DMS114 treated with DMSO at 0.1 percent for 48 hours (cell line): Measurements from ENCODE around the gene BPIFB4.
"Not testable (repeated sequence)": the region's sequence is repeated elsewhere in the genome, so short reads cannot be mapped to it uniquely, and the experiment has no call there.

Source experiments
- DNase-seq: peaks from one replicate; lab custom pipeline; 2025; ENCODE audit not compliant: unreplicated experiment; lab: John Stamatoyannopoulos, UW

The BPIFB4 gene

GRCh38 chr20:33079259-33079658 is at the start of gene BPIFB4:
Gene BPIFB4 (plus strand): TSS chr20:33079643. CDS start chr20:33081527, 1,884 bp downstream.
- DNase-seq = no peak

GRCh38 chr20:33030076-33030475 is 49.4 kb upstream of the BPIFB4 start:
- no peak for DNase-seq

GRCh38 chr20:33030569-33030968 is 48.9 kb upstream of the BPIFB4 start:
- DNase-seq = no peak

- no peak for DNase-seq
Measured at GRCh38 chr20:33031531-33031930, 47.9 kb upstream of the BPIFB4 start, which contains the start of gene BPIFB6. Gene BPIFB6 (plus strand): TSS chr20:33031648. CDS start chr20:33031648, 0 bp downstream.

GRCh38 chr20:33032555-33032954 is 46.9 kb upstream of the BPIFB4 start:
- DNase-seq = no peak

GRCh38 chr20:33033381-33033780 is 46.1 kb upstream of the BPIFB4 start:
- no peak for DNase-seq

- no peak for DNase-seq
Measured at GRCh38 chr20:33034115-33034514, 45.3 kb upstream of the BPIFB4 start.

- no peak for DNase-seq
Measured at GRCh38 chr20:33034901-33035492, 44.4 kb upstream of the BPIFB4 start.

- DNase-seq = no peak
Measured at GRCh38 chr20:33037456-33037855, 42.0 kb upstream of the BPIFB4 start.

GRCh38 chr20:33038243-33038642 is 41.2 kb upstream of the BPIFB4 start:
- no peak for DNase-seq

- no peak for DNase-seq
Measured at GRCh38 chr20:33042430-33042829, 37.0 kb upstream of the BPIFB4 start.

- no peak for DNase-seq
Measured at GRCh38 chr20:33042983-33043730, 36.3 kb upstream of the BPIFB4 start.

GRCh38 chr20:33043731-33044181 is 35.7 kb upstream of the BPIFB4 start:
- DNase-seq = no peak

- DNase-seq = not testable (repeated sequence)
Measured at GRCh38 chr20:33045129-33045721, 34.2 kb upstream of the BPIFB4 start.

- no peak for DNase-seq
Measured at GRCh38 chr20:33046412-33046811, 33.0 kb upstream of the BPIFB4 start.

GRCh38 chr20:33051333-33051732 is 28.1 kb upstream of the BPIFB4 start:
- DNase-seq = no peak

GRCh38 chr20:33053291-33054106 is 25.9 kb upstream of the BPIFB4 start, which contains the start of gene BPIFB3:
Gene BPIFB3 (plus strand): TSS chr20:33053903. CDS start chr20:33055436, 1,533 bp downstream.
- no peak for DNase-seq

GRCh38 chr20:33054381-33054780 is 25.1 kb upstream of the BPIFB4 start:
- no peak for DNase-seq

- no peak for DNase-seq
Measured at GRCh38 chr20:33054791-33055190, 24.7 kb upstream of the BPIFB4 start.

- no peak for DNase-seq
Measured at GRCh38 chr20:33059136-33059535, 20.3 kb upstream of the BPIFB4 start.

GRCh38 chr20:33059741-33060390 is 19.6 kb upstream of the BPIFB4 start:
- DNase-seq = no peak
